HepG2 (cell line): ENCODE data around the gene MRPL48. TPM values are rescaled to one million over a fixed set of nuclear protein-coding genes. Genes with fewer than 3 reads are reported as not detected.

Experiments used
- ARNT2 ChIP-seq: sonication (generic); formaldehyde crosslinking; IDR thresholded peaks from 2 replicates; pipeline ENCODE4 v1.8.0; 2022; ENCODE audit warnings: mild to moderate bottlenecking, low read depth, missing genetic modification reagents, moderate library complexity
- CEBPG ChIP-seq: IDR thresholded peaks from 2 replicates; pipeline ENCODE4 v1.6.1; 2016
- FOXA1 ChIP-seq, 2 experiments: fragments of 450-650 bp in 1 of 2; sonication (generic) in 1 of 2; formaldehyde crosslinking in 1 of 2; IDR thresholded peaks; 2 replicates each; pipeline versions ENCODE4 v1.4.0 to v1.6.1; 2016 to 2020; ENCODE audit warnings: missing genetic modification reagents in 1 of 2
- GRHL1 ChIP-seq: sonication (generic); formaldehyde crosslinking; conservative IDR thresholded peaks from 2 replicates; pipeline ENCODE4 v1.8.0; 2022; ENCODE audit warnings: missing genetic modification reagents
- IRX3 ChIP-seq: sonication (generic); formaldehyde crosslinking; IDR thresholded peaks from 2 replicates; pipeline ENCODE4 v1.8.1; 2023; ENCODE audit warnings: mild to moderate bottlenecking, low read depth, missing genetic modification reagents, borderline replicate concordance
- KDM5A ChIP-seq: fragments of 200-600 bp; sonication (generic); IDR thresholded peaks from 2 replicates; pipeline ENCODE4 v1.7.0; 2018; ENCODE audit warnings: antibody characterized with exemption, mild to moderate bottlenecking, low read length, borderline replicate concordance
- MYC ChIP-seq: sonication (generic); formaldehyde crosslinking; IDR thresholded peaks from 2 replicates; pipeline ENCODE4 v1.9.0; 2021; ENCODE audit warnings: missing genetic modification reagents, borderline replicate concordance
- NKX3-1 ChIP-seq: sonication (generic); formaldehyde crosslinking; IDR thresholded peaks from 2 replicates; pipeline ENCODE4 v1.5.0; 2020; ENCODE audit warnings: missing genetic modification reagents
- PCBP1 ChIP-seq: fragments of 200-400 bp; formaldehyde crosslinking; IDR thresholded peaks from 2 replicates; pipeline ENCODE4 v1.6.1; 2017; ENCODE audit warnings: mild to moderate bottlenecking, low read depth, low read length, borderline replicate concordance
- REL ChIP-seq: sonication (generic); formaldehyde crosslinking; conservative IDR thresholded peaks from 2 replicates; pipeline ENCODE4 v1.8.0; 2022; ENCODE audit warnings: mild to moderate bottlenecking, missing genetic modification reagents, moderate library complexity
- TBX2 ChIP-seq: sonication (generic); formaldehyde crosslinking; IDR thresholded peaks from 2 replicates; pipeline ENCODE4 v1.5.0; 2020; ENCODE audit warnings: missing genetic modification reagents, mild to moderate bottlenecking, borderline replicate concordance
- TGIF2 ChIP-seq: IDR thresholded peaks from 2 replicates; pipeline ENCODE4 v1.6.1; 2016; ENCODE audit warnings: control low read depth, missing compliant biosample characterization
- ZBTB49 ChIP-seq: sonication (generic); formaldehyde crosslinking; IDR thresholded peaks from 2 replicates; pipeline ENCODE4 v1.4.0; 2020; ENCODE audit warnings: missing genetic modification reagents, borderline replicate concordance
- ZFP36L1 ChIP-seq: sonication (generic); formaldehyde crosslinking; IDR thresholded peaks from 2 replicates; pipeline ENCODE4 v1.8.0; 2022; ENCODE audit warnings: mild to moderate bottlenecking, missing genetic modification reagents, moderate library complexity
- ZNF574 ChIP-seq: sonication (generic); formaldehyde crosslinking; IDR thresholded peaks from 2 replicates; pipeline ENCODE4 v1.4.0; 2020; ENCODE audit warnings: missing genetic modification reagents
- ZNF737 ChIP-seq: sonication (generic); formaldehyde crosslinking; IDR thresholded peaks from 2 replicates; pipeline ENCODE4 v1.5.0; 2020; ENCODE audit warnings: missing genetic modification reagents, mild to moderate bottlenecking, borderline replicate concordance
- ZXDC ChIP-seq: sonication (generic); formaldehyde crosslinking; IDR thresholded peaks from 2 replicates; pipeline ENCODE4 v1.5.0; 2020; ENCODE audit warnings: mild to moderate bottlenecking, missing genetic modification reagents
- polyA plus RNA-seq, 8 experiments: library from polyadenylated mRNA; depleted of rRNA in 3 of 8; stranded (reverse) in 7 of 8; unstranded in 1 of 8; fragments of >200 nt; fragmentation: Illumina TruSeq in 4 of 8; extraction: Trizol in 4 of 8; gene quantifications; 2 replicates each; pipeline versions ENCODE4 v1.2.1 to v1.2.3, GENCODE V29; 2011 to 2016; ENCODE audit warnings: low read depth in 4 of 8, missing spikeins in 1 of 8, mixed read lengths in 1 of 8; ENCODE audit not compliant: insufficient read depth in 1 of 8
- total RNA-seq, 5 experiments: library from RNA; depleted of rRNA; stranded (reverse); fragments of >200 nt; fragmentation: Illumina TruSeq; extraction: Trizol; gene quantifications; 2 replicates each; pipeline ENCODE4 v1.2.3, GENCODE V29; 2016; ENCODE audit warnings: low read depth in 1 of 5

MRPL48 gene
- total and polyA plus RNA-seq, 2 of the 13 experiments (the other 11 are each of a cell fraction or from before 2014, with no cell fraction given): 61.2 to 67.9 TPM

GRCh38 chr11:73876424-73877310, 89.0 kb downstream of the MRPL48 start, which contains the start of the genes COA4 and PAAF1 (continued):
- peak; percentile 67; the same call in 1 of the 2 replicates for TF ChIP-seq ZXDC
- peak; percentile 82 for TF ChIP-seq ZNF574
- 0 out of 2 replicates have a peak, but pooled peaks have one; percentile 6 for TF ChIP-seq ZBTB49 (CRISPR knock-in tag)
- peak; percentile 87 for TF ChIP-seq PCBP1
- no peak for TF ChIP-seq REL (CRISPR knock-in tag)
- no peak for TF ChIP-seq GRHL1 (CRISPR knock-in tag)
- TF ChIP-seq ZNF737 (CRISPR knock-in tag): no peak
- TF ChIP-seq IRX3: no peak
- TF ChIP-seq ARNT2 (CRISPR knock-in tag): peak; percentile 76
- peak; percentile 90 for TF ChIP-seq TBX2 (CRISPR knock-in tag)
- peak; percentile 4; the same call in 1 of the 2 replicates for TF ChIP-seq ZFP36L1 (CRISPR knock-in tag)
- TF ChIP-seq NKX3-1: no peak
- peak; percentile 99 for TF ChIP-seq MYC (CRISPR knock-in tag)
- peak; percentile 58 for TF ChIP-seq TGIF2 (CRISPR knock-in tag)
- TF ChIP-seq CEBPG (CRISPR knock-in tag): peak; percentile 52; the same call in 1 of the 2 replicates
- no peak for TF ChIP-seq FOXA1 (IDR thresholded peaks at IDR 0.05)
- 0 out of 2 replicates have a peak, but pooled peaks have one; percentile 19 for TF ChIP-seq FOXA1 (CRISPR knock-in tag; IDR thresholded peaks at IDR 0.05)
- TF ChIP-seq KDM5A: peak; percentile 82; the same call in 1 of the 2 replicates
